HG02943 (cell line): ENCODE data around the gene KCNA3.

Source experiments
- ATAC-seq: cut with Tn5 transposase; IDR thresholded peaks from one replicate; pipeline ENCODE4 v1.9.1; 2021; ENCODE audit warnings: mild to moderate bottlenecking, low read depth, moderate library complexity; ENCODE audit not compliant: unreplicated experiment

KCNA3 gene

DNA sequence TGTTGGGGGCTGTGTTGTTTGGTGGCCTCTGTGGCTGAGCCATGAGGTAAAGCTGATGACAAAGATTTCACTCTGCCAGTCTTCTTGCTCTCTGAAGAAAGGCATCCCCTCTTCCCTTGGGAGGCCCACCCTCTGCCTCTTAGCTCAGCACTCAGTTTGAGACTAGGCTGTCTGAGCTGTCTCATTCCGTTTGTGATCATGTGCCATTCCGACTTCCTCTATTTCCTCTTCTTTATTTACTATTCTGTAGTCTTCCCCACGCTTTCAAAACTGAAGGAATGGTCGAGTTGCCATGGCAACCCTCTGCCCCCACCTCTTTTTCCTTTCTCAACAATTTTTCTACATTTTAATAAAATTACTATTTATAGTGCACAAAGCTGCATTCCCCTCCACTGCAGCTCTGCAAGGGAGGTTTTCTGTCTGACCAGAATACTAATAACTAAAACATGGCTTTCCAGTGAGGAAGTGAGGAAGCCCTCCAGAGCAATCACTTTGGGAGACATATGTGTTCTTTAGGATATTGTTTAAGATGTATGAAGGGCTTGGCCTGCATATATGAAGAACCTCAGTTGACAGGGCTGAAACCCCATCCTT, 30.8 kb downstream of the KCNA3 start:
- ATAC-seq = no peak

DNA sequence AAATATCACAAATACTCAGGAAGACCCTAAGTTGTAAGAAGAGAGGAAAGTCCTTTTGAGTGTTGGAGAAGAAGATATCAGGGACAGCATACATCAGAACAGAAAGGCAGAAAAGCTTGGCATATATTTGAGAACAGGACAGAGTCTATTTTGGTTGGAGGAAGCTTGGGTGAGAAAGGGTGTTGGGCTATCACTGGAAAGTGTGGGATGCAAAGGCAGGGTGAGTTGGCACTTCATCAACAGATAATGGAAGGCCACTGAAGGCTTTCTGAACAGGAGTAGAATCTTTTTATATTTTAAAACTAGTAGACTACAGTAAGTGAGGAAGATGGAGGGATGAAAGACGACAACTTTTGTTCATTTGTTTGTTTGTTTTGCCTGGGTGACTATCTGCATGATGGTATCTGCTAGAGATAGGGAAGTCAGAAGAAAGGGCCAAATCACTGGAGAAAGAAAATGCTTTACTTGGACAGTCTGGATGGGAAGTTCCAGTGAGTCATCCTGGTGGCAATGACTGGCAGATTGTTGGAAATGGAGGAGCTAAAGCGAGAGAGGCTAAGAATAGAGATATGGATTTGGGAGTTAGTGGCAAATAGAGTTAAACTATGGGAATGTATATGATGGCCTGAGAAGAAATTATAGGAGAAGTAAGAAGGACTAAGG, 34.9 kb downstream of the KCNA3 start:
- no peak for ATAC-seq

DNA sequence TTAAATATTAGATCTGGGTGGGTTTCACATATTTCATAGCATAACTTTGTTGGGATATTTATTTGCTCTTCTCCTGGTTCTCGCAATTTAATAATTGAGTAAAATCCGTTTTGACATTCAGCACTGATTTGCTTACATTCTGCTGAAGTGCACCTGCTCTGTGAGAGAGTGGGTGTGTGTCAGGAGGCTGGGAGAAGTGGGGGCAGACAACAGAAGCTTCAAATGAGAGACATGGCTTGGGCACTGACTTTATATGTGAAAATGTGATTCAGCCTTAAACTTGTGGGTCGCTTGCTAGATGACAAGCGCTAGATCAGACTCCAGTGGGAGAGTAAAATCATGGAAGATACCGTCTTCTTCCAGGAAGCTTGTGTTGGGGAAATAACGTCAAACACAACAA, 36.2 kb downstream of the KCNA3 start:
- no peak for ATAC-seq

DNA sequence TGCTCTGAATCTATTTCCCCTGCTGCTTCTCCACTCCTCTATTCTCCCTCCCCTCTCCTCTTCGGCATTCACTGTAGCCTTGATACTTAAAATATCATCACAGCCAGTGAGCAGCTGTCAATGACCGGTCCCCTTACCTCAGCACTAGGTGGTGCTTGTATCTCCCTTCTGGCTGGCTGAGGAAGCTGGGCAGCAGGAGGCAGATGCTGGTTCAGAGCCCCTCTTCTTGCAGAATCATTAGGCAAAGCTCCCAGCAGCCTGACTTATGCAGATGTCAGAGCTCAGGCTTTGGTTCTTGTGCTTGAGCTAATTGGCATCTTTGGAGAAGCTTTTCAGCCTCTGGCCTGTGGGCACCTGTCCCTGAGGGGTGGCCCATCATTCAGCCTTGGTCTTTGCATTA, 36.7 kb downstream of the KCNA3 start:
- no peak for ATAC-seq

DNA sequence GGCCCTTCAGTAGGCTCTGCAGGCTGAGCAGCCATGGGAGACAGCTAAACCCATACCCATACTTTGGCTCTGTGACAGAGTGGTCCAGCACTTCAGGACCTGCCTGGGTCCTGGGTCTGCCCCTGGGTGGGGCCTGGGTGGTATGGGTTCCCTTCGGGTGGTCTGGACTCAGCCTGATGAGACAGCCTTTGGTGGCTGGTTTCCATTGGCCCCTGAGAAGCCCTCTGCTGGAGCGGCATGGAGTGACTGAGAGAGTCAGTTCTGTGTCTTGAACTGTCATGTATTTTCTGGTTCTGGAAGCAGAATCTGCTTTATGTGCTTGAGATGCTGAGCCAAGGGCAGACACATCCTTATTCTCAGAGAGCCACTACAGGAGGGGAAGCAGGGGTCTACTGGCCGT, 37.3 kb downstream of the KCNA3 start:
- no peak for ATAC-seq

DNA sequence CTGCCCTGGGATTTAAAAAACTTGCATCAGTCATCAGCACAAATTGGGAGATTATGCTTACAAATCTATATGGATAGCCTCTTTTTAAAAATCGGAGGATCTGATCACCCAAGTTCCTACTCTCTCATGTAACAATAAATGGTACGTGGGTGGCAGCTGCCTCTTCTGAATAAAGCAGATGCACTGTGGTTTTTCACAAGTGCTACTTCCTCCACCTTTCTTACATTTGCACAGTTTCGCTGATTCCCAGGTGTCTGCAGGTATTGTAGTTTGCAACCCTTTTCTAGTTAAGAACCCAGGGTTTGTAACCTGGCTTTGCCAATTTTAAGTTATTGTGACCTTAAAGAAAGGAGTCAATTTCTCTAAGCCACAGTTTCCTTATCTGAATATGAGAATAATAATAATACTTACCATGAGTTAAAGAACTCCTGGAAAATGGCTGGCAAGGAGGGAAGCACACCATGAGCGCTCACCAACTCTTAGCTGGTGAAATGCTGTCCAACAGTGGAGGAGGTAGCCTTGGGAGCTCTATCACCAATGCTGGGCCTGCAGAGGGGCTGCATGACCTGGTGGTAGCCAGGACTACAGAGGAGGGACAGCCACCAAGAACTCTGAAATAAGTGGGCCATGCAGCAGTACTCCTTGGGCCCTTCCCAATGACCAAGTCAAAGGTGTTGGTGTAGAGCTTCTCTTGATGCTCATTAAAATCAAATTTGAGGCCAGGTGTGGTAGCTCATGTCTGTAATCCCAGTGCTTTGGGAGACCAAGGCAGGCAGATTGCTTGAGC, 38.4 kb downstream of the KCNA3 start:
- ATAC-seq = no peak

DNA sequence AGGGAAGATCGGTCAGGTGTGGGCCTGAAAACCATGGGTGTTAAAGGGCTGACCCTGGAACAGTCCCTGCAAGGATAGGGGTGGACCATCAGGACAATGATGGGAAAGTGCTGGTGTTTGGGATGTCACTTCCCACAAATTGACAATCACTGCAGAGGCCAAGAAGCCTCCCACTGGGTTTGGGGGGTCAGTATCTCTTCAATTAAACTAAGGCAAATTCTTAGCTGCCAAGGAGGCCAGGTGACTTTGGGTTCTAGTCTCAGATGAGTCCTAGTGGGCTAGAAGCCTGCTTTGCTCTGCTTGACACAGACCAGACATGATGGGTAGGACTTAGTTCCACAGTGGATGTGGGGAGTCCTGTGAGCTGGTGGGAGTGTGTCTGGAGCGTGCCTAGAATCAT, 39.3 kb downstream of the KCNA3 start:
- ATAC-seq = no peak

DNA sequence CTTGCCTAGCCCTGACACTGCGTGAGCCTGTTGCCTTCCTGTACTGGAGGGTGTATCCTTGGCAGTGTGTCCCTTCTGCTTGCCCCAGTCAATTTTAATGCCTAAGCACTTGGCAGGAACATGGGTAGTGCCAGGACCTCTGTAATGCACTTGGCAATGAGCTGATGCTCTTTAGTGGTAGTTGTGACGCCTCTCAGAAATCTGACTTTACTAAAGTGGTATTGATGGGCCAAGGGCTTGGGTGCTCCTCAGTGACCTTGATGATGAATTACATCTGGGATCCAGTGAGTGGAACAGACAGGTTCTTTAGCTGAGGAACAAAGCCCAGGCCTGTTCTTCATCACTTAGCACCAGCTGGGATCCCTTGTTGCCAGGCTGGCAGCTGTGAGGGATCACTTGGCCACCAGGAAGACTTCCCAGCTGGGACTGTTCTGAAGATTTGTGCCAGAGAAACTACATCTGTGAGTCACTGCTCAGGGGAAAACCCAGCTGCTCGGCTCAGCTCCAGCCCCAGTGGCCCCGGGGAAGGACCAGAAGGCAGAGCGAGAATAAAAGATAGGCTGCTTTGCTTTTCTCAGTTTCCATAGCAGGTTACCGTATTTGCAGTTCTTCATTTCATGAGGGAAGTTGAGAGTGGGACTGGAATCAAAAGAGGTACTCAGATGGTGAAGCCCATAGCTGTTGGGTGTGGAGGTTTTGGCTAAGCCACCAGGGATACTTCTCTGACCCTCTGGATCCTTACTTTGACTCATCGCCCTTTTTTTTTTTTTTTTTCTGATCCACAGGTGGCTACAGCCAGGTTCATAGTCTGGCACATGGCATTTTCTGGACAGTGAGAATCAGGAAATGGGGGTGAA, 40.1 kb downstream of the KCNA3 start:
- ATAC-seq = no peak

DNA sequence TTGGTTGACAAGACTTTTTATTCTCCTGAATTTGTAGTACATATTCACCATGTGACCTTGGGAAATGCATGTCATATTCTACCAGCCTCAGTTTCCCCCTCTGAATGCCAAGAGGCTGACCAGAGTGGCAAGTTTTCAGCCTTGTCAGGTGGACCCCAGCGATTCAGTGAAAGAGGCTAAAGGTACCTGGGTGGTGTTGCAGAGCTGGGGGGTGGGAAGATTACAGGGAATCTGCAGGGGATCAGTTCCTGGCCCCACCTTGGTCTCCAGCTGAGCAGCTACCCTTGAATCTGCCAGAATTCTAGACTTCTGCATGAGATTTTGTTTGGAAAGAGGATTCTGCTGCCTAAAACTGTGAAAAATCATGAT, 40.7 kb downstream of the KCNA3 start:
- no peak for ATAC-seq

DNA sequence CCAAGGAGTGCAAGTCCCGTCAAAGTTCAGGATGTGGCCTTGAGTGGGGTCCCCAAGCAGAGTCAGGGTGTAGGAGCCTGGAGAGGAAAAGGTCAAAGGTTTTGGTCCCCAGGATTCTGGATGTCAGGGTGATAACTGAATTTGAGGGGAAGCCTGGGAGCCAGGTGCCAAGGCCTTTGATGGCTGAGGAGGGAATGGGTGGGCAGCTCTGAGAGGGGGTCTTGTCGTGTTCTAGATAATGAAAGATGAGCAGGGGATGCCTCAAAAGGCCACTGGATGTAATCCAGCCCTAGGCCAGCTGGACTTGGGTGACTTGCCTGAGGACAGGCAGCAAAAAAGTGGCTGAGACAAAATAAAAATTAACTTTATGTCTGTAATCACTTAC, 41.1 kb downstream of the KCNA3 start:
- ATAC-seq = no peak

DNA sequence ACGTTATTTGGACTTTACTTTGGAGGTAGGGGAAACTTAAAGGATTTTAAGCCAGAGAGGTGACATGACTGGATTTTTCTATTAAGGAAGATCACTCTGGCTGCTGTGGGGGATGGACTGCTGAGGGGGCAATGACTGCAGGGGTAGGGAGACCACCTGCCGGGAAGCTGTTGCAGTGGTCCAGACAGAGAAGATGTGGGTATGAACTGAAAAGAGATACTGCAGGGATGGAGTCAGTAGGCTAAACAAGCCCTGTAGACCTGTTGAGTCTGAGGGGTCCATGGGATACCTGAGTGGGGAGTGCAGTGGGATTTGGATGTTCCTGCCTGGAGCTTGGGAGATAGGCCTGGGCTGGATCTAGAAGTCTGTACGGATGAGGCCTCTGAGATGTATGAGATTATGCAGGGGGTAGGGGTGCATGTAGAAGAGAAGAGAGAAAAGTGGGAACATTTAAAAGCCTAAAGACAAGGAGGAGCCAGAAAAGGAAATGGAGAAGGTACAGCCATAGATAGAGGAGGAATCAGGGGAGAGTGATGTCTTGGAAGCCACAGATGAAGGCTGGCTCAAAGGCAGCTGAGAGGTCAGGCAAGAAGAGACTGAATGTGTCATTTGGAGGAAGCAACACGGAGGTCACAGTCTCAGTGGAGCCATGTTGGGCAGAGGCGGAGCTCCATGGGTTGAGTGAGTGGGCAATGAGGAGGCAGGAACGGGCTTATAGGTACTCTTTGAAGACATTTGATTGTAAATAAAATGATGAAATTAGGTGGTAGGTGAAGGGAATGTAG, 42.7 kb downstream of the KCNA3 start:
- ATAC-seq = no peak

DNA sequence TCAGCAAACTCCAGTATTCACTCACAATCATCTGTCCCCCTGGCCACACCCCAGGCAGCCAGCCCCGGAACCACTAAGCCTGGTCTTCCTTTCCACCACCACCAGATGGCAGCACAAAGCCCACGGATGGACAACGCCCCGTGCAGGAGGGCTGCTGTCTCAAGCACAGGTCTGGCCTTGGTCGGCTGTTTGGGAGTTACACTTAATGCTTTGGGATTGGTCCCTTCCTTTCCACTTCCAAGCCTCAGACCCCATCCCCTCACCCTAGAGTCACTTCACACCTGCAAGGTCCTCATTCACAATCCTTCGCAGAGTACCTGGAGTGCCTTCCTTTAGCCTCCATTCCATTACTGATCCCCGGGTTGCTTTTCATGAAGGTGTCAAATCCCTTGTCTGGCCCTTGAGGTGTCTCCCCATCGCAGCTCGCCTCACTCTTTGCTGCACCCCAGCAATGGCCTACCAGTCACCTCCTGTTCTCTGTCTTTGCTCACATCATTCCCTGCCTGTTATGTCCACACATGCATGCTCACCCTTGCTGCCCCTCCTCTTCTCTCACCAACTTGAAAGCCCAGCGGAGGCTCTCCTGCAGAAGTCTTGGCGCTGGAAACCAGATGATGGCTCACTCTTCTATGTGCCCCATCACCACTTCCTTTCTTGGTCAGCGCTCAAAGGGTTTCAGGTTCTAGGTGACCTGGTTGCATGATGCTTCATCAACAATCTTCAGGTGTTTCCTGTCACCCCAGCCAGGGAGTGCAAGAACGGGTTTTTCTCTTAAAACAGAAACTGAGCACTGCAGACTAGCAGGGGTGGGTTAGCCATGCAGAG, 43.7 kb downstream of the KCNA3 start:
- ATAC-seq = peak; percentile 64

DNA sequence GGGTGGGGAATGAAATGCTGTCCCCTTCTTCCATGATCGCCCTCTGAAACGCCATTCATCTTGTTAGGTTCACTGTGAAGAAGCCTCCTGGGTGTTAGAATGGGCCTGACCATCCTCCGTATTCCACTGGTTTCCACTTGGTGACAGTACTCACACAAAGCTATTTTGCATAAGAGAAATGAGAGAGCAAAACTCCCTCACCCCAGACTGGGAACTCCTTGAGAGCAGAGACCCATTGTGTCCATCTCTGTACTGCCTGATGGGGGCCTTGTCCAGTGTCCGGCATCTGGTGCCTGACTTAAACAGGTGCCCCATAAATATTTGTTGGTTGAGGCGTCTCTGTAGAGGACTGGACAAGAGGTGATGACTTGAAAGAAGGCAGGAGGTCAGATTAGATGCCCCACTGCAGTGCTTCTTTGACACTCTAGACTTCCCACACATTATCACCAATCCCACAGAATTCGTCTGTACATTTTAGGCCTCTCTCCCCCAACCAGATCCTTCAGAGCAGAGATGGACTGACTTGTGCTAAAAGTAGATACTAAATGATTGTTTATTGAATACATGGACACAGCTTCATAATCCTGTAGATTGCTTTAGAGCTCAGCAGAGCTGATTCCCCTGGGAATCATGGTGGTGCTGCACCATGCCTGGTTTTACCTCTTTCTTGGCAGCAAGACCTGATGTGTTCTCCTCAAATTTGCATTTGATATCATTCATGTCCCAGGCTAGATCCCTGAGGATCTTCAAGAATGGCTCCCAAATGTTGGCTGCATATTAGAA, 46.2 kb downstream of the KCNA3 start:
- ATAC-seq = no peak

DNA sequence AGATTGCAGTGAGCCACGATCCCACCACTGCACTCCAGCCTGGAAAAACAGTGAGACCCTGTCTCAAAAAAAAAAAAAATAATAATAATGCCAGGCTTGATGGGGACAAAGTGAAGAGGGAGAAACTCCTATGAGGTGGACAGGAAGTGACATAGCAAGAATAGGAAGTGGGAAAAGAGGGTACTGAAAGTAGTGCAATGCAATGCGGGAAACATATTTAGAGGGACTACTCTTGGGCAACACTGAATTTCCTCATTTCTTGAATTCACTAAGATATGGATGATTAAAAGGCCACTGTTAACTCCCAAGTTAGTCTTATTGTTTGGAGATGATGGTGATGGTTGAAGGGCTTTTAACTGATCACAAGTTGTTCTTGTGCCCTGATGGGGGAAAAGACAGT, 47.0 kb downstream of the KCNA3 start:
- no peak for ATAC-seq

DNA sequence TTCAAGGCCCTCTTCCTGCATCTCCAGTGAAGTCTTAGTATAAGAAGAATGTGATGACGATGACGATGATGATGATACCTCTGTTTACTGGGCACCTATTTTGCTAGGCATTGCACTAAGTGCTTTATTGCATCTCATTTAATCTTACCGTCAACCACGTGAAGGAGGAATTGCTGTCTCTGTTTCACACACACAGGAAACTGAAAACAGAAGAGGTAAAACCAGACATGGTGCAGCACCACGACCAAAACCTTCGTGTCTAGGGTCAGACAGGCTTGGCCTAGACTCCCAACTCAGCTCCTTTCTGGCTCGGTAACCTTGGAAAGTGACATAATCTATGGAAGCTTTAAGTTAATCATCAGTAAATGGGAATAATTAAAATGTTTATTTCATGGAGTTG, 47.9 kb downstream of the KCNA3 start:
- no peak for ATAC-seq
